Cardiac fibroblast (primary cell): ENCODE data around the gene NOXA1.
"Not testable (repeated sequence)": the region's sequence is repeated elsewhere in the genome, so short reads cannot be mapped to it uniquely, and the experiment has no call there.

Experiments
- DNase-seq, 2 donors: peaks; one replicate each; pipeline versions ENCODE4 v3.0.0 to v3.0.0-alpha.2; 2010; ENCODE audit warnings: low read depth in 2 of 2
- H3K4me3 ChIP-seq, 2 donors: replicated peaks in 1 of 2; 1 replicate in 1 of 2; 2 replicates in 1 of 2; pipeline ENCODE4 v1.5.1; 2011; ENCODE audit warnings: low read depth in 2 of 2, low read length in 2 of 2, mild to moderate bottlenecking in 2 of 2, moderate library complexity in 1 of 2
- CTCF ChIP-seq: IDR thresholded peaks from one replicate; pipeline ENCODE4 v1.5.1; 2011; ENCODE audit warnings: low read depth, mild to moderate bottlenecking, low read length, inconsistent platforms

The NOXA1 gene

GRCh38 chr9:137383784-137384756 lies 39.1 kb upstream of the NOXA1 start:
- H3K4me3 ChIP-seq = no peak overlapping the region
- no peak for TF ChIP-seq CTCF
- peak in 1 of 2 donors; percentile 48 for DNase-seq

- no peak for TF ChIP-seq CTCF
- no peak overlapping the region for H3K4me3 ChIP-seq
- no peak for DNase-seq
Observed at GRCh38 chr9:137385061-137385655, 38.0 kb upstream of the NOXA1 start.

GRCh38 chr9:137386507-137387113 lies 36.6 kb upstream of the NOXA1 start:
- not testable (repeated sequence) for H3K4me3 ChIP-seq

GRCh38 chr9:137387114-137387890 lies 35.9 kb upstream of the NOXA1 start:
- no peak overlapping the region for H3K4me3 ChIP-seq
- no peak for TF ChIP-seq CTCF
- peak; percentile 14 to 27 for DNase-seq

More at GRCh38 chr9:137386507-137387113, 36.6 kb upstream of the NOXA1 start:
- DNase-seq = not testable (repeated sequence)

GRCh38 chr9:137387891-137388560 lies 35.2 kb upstream of the NOXA1 start:
- H3K4me3 ChIP-seq = no peak overlapping the region
- no peak for TF ChIP-seq CTCF
- DNase-seq = no peak

GRCh38 chr9:137388589-137389427 lies 34.4 kb upstream of the NOXA1 start:
- TF ChIP-seq CTCF = no peak
- DNase-seq = no peak
- no peak overlapping the region for H3K4me3 ChIP-seq
